HG03342 (cell line): ENCODE results near the gene TMEM123.

Experiments used
- ATAC-seq: cut with Tn5 transposase; IDR thresholded peaks from one replicate; pipeline ENCODE4 v1.9.1; 2021; ENCODE audit warnings: mild to moderate bottlenecking, moderate library complexity; ENCODE audit not compliant: unreplicated experiment

TMEM123 gene

GRCh38 chr11:102452461-102453301, at the start of gene TMEM123:
TMEM123 (minus strand) TSS chr11:102452765; CDS start chr11:102452623, 142 bp downstream.
- peak; percentile 51 for ATAC-seq

- ATAC-seq = no peak
These were observed 48.3 kb upstream of the TMEM123 start for GRCh38 chr11:102500829-102501228.

- ATAC-seq = no peak
These were observed 47.4 kb upstream of the TMEM123 start for GRCh38 chr11:102499931-102500330.

GRCh38 chr11:102499151-102499550, 46.6 kb upstream of the TMEM123 start:
- no peak for ATAC-seq

GRCh38 chr11:102497061-102497460, 44.5 kb upstream of the TMEM123 start:
- ATAC-seq = no peak

- ATAC-seq = peak; percentile 90
These were observed 42.8 kb upstream of the TMEM123 start for GRCh38 chr11:102495161-102496042.

- no peak for ATAC-seq
These were observed 41.7 kb upstream of the TMEM123 start for GRCh38 chr11:102494216-102494615.

GRCh38 chr11:102493524-102493923, 41.0 kb upstream of the TMEM123 start:
- ATAC-seq = no peak

- no peak for ATAC-seq
These were observed 39.4 kb upstream of the TMEM123 start for GRCh38 chr11:102491969-102492368.

GRCh38 chr11:102489186-102490145, 36.9 kb upstream of the TMEM123 start:
- no peak for ATAC-seq

- peak; percentile 84 for ATAC-seq
These were observed 35.6 kb upstream of the TMEM123 start for GRCh38 chr11:102488208-102488607.

- no peak for ATAC-seq
These were observed 34.6 kb upstream of the TMEM123 start for GRCh38 chr11:102487214-102487613.

- ATAC-seq = no peak
These were observed 34.0 kb upstream of the TMEM123 start for GRCh38 chr11:102486584-102486983.

- no peak for ATAC-seq
These were observed 32.6 kb upstream of the TMEM123 start for GRCh38 chr11:102485095-102485722.

- no peak for ATAC-seq
These were observed 29.9 kb upstream of the TMEM123 start for GRCh38 chr11:102482433-102482832.

- ATAC-seq = no peak
These were observed 27.2 kb upstream of the TMEM123 start for GRCh38 chr11:102479733-102480132.

- ATAC-seq = no peak
These were observed 26.2 kb upstream of the TMEM123 start for GRCh38 chr11:102478673-102479299.

GRCh38 chr11:102476812-102477211, 24.2 kb upstream of the TMEM123 start:
- ATAC-seq = peak; percentile 27

GRCh38 chr11:102476069-102476468, 23.5 kb upstream of the TMEM123 start:
- ATAC-seq = no peak

GRCh38 chr11:102473543-102473942, 21.0 kb upstream of the TMEM123 start:
- no peak for ATAC-seq
